ENCODE data around the gene FGD6. TPM values are rescaled to one million over a fixed set of nuclear protein-coding genes. Genes with fewer than 3 reads are reported as not detected.

FGD6 gene
- total RNA-seq, 1 experiment from 2014 or later = 28.3 TPM

GRCh38 chr12:95258803-95259202 lies 41.5 kb upstream of the FGD6 start:
- intact Hi-C loops (cut with micrococcal nuclease; ENCODE audit: unreplicated experiment) = no loop called here
- in situ Hi-C loops (cut with HindIII; ENCODE audit: low pct_unique_long_range_greater_than_20kb, low sequenced_read_pairs) = no loop called here
- ChIA-PET POLR2A (no interaction called here), CTCF (no interaction called here)
- no peaks in the 10 kb centered on the region for H3K27me3 ChIP-seq (ENCODE audit: control insufficient read depth, insufficient read depth, low read length)
- BruUV-seq (replicated peaks) = no TSS peak
- no peaks in the 10 kb centered on the region for H3K4me1 ChIP-seq (ENCODE audit: control insufficient read depth, insufficient read depth, low read length)
- H3K36me3 ChIP-seq (ENCODE audit: control insufficient read depth, insufficient read depth, low read length) = peaks cover 26% of the 10 kb centered on the region
- no peak for TF ChIP-seq SIN3A (IDR thresholded peaks at IDR 0.05; ENCODE audit: borderline replicate concordance, insufficient read depth, low read depth, low read length)
- TF ChIP-seq, protein P1, sequence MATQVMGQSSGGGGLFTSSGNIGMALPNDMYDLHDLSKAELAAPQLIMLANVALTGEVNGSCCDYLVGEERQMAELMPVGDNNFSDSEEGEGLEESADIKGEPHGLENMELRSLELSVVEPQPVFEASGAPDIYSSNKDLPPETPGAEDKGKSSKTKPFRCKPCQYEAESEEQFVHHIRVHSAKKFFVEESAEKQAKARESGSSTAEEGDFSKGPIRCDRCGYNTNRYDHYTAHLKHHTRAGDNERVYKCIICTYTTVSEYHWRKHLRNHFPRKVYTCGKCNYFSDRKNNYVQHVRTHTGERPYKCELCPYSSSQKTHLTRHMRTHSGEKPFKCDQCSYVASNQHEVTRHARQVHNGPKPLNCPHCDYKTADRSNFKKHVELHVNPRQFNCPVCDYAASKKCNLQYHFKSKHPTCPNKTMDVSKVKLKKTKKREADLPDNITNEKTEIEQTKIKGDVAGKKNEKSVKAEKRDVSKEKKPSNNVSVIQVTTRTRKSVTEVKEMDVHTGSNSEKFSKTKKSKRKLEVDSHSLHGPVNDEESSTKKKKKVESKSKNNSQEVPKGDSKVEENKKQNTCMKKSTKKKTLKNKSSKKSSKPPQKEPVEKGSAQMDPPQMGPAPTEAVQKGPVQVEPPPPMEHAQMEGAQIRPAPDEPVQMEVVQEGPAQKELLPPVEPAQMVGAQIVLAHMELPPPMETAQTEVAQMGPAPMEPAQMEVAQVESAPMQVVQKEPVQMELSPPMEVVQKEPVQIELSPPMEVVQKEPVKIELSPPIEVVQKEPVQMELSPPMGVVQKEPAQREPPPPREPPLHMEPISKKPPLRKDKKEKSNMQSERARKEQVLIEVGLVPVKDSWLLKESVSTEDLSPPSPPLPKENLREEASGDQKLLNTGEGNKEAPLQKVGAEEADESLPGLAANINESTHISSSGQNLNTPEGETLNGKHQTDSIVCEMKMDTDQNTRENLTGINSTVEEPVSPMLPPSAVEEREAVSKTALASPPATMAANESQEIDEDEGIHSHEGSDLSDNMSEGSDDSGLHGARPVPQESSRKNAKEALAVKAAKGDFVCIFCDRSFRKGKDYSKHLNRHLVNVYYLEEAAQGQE (IDR thresholded peaks at IDR 0.05; ENCODE audit: insufficient read depth in 1 of 2, low read depth in 2 of 2, low read length in 1 of 2) = no peak
- no peak for TF ChIP-seq TCF7L2 (IDR thresholded peaks at IDR 0.05; ENCODE audit: low read depth, low read length)
- no peak for TF ChIP-seq POLR2AphosphoS5 (IDR thresholded peaks at IDR 0.05; ENCODE audit: low read depth, low read length)
- no peak for TF ChIP-seq CTCF (IDR thresholded peaks at IDR 0.05)
- H3K27ac ChIP-seq (ENCODE audit: low read length) = no peak overlapping the region
- H3K4me3 ChIP-seq (ENCODE audit: low read depth in 2 of 2, low read length in 2 of 2) = no peak overlapping the region
- no peaks in the 10 kb centered on the region for H3K9me3 ChIP-seq (ENCODE audit: control insufficient read depth, insufficient read depth, low read depth, low read length)
- ATAC-seq = no peak
- no peak for DNase-seq (ENCODE audit: low read depth, low spot score)

DNA sequence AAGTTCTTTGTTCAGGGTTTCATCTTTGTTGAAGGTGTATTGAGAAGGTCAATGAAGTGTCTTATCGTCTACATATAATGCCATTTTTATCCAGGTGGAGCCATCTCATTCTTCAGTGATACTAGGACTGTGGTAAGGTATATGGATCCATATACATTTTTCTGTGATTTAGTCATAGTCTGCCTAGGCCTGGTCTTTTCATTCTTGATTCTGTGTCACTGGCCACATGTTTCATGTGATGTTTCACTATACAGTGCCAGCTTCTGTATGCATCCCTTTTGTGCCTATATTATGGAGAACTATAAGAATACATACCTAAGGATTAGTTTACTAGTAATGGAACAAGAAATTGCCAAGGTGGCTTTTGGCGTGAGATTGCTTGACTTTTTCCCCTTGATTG lies 40.9 kb upstream of the FGD6 start:
- Histone ChIP-seq H3K4me1 (ENCODE audit: control insufficient read depth, insufficient read depth, low read length) (no peaks in the 10 kb centered on the region), H3K4me3 (ENCODE audit: low read depth in 2 of 2, low read length in 2 of 2) (no peak overlapping the region), H3K27ac (ENCODE audit: low read length) (no peak overlapping the region), H3K9me3 (ENCODE audit: control insufficient read depth, insufficient read depth, low read depth, low read length) (no peaks in the 10 kb centered on the region), H3K36me3 (ENCODE audit: control insufficient read depth, insufficient read depth, low read length) (peaks cover 24% of the 10 kb centered on the region), H3K27me3 (ENCODE audit: control insufficient read depth, insufficient read depth, low read length) (no peaks in the 10 kb centered on the region)
- intact Hi-C loops (cut with micrococcal nuclease; ENCODE audit: unreplicated experiment) (no loop called here), in situ Hi-C loops (cut with HindIII; ENCODE audit: low pct_unique_long_range_greater_than_20kb, low sequenced_read_pairs) (no loop called here)
- ChIA-PET POLR2A (no interaction called here), CTCF (no interaction called here)
- DNase-seq (ENCODE audit: low read depth, low spot score) (no peak), ATAC-seq (no peak)
- no peak for TF ChIP-seq SIN3A (IDR thresholded peaks at IDR 0.05; ENCODE audit: borderline replicate concordance, insufficient read depth, low read depth, low read length)
- no peak for TF ChIP-seq TCF7L2 (IDR thresholded peaks at IDR 0.05; ENCODE audit: low read depth, low read length)
- TF ChIP-seq POLR2AphosphoS5 (IDR thresholded peaks at IDR 0.05; ENCODE audit: low read depth, low read length) = no peak
- no peak for TF ChIP-seq CTCF (IDR thresholded peaks at IDR 0.05)
- TF ChIP-seq, protein P1 (IDR thresholded peaks at IDR 0.05; ENCODE audit: insufficient read depth in 1 of 2, low read depth in 2 of 2, low read length in 1 of 2) = no peak
- no TSS peak for BruUV-seq (replicated peaks)

Measured in Panc1 (cell line).